Fibroblast of peridontal ligament (primary cell): Measurements from ENCODE around the gene UBAP1.
"Not testable (repeated sequence)": the region's sequence is repeated elsewhere in the genome, so short reads cannot be mapped to it uniquely, and the experiment has no call there.

ENCODE experiments used
- DNase-seq: peaks from one replicate; pipeline ENCODE4 v3.0.0-alpha.2; 2010; ENCODE audit errors: extremely low read depth

Gene UBAP1

GRCh38 chr9:34259315-34259714 is 80.5 kb downstream of the UBAP1 start:
- DNase-seq, result no peak

GRCh38 chr9:34262971-34263370 is 84.1 kb downstream of the UBAP1 start:
- no peak for DNase-seq

- no peak for DNase-seq
These were observed 88.8 kb downstream of the UBAP1 start for GRCh38 chr9:34267660-34268059.

GRCh38 chr9:34271265-34272006 is 92.6 kb downstream of the UBAP1 start:
- DNase-seq, result no peak

- DNase-seq, result peak; percentile 8
These were observed 93.3 kb downstream of the UBAP1 start for GRCh38 chr9:34272101-34272541.

GRCh38 chr9:34273588-34273987 is 94.7 kb downstream of the UBAP1 start:
- not testable (repeated sequence) for DNase-seq

GRCh38 chr9:34275811-34276210 is 97.0 kb downstream of the UBAP1 start:
- no peak for DNase-seq

- peak; percentile 27 for DNase-seq
These were observed 97.9 kb downstream of the UBAP1 start for GRCh38 chr9:34276772-34277171.

GRCh38 chr9:34279411-34279810 is 100.6 kb downstream of the UBAP1 start:
- DNase-seq, result no peak

GRCh38 chr9:34282096-34282495 is 103.3 kb downstream of the UBAP1 start:
- peak; percentile 66 for DNase-seq

GRCh38 chr9:34289159-34289558 is 110.3 kb downstream of the UBAP1 start:
- no peak for DNase-seq

GRCh38 chr9:34291023-34291422 is 112.2 kb downstream of the UBAP1 start:
- DNase-seq, result no peak

- DNase-seq, result no peak
These were observed 112.6 kb downstream of the UBAP1 start for GRCh38 chr9:34291423-34291822.

- no peak for DNase-seq
These were observed 113.7 kb downstream of the UBAP1 start for GRCh38 chr9:34292552-34292951.

GRCh38 chr9:34301064-34301463 is 122.2 kb downstream of the UBAP1 start:
- DNase-seq, result not testable (repeated sequence)
